Neural progenitor cell (in vitro differentiated cells): Measurements from ENCODE around the gene CDC26. TPM values are rescaled to one million over a fixed set of nuclear protein-coding genes. Genes with fewer than 3 reads are reported as not detected.

Experiments used
- DNase-seq: peaks from one replicate; pipeline ENCODE4 v3.0.0-alpha.2; 2016; ENCODE audit warnings: low spot score
- H2AFZ ChIP-seq: fragments of 200-600 bp; sonication (generic); replicated peaks from 2 replicates; pipeline ENCODE4 v1.6.1; 2016; ENCODE audit warnings: antibody characterized with exemption
- H3F3A ChIP-seq: fragments of 200-600 bp; sonication (generic); 2 replicates; pipeline ENCODE4 v1.6.1; 2016; ENCODE audit warnings: antibody characterized with exemption, low read depth
- H3K27ac ChIP-seq: fragments of 200-600 bp; sonication (generic); 2 replicates; pipeline ENCODE4 v1.5.1; 2016; ENCODE audit warnings: mild to moderate bottlenecking
- H3K27me3 ChIP-seq: fragments of 200-600 bp; sonication (generic); 2 replicates; pipeline ENCODE4 v1.6.1; 2016; ENCODE audit warnings: mild to moderate bottlenecking, moderate library complexity
- H3K36me3 ChIP-seq: fragments of 200-600 bp; sonication (generic); 2 replicates; pipeline ENCODE4 v1.5.1; 2016
- H3K4me1 ChIP-seq: fragments of 200-600 bp; sonication (generic); 2 replicates; pipeline ENCODE4 v1.6.1; 2016; ENCODE audit warnings: mixed run types
- H3K4me2 ChIP-seq: fragments of 200-600 bp; sonication (generic); 2 replicates; pipeline ENCODE4 v1.6.1; 2016
- H3K4me3 ChIP-seq: fragments of 200-600 bp; sonication (generic); 2 replicates; pipeline ENCODE4 v1.5.1; 2016
- H3K79me2 ChIP-seq: fragments of 200-600 bp; sonication (generic); 2 replicates; pipeline ENCODE4 v1.6.1; 2016; ENCODE audit warnings: low read depth
- H3K9ac ChIP-seq: fragments of 200-600 bp; sonication (generic); 2 replicates; pipeline ENCODE4 v1.6.1; 2016
- H3K9me3 ChIP-seq: fragments of 200-600 bp; sonication (generic); 2 replicates; pipeline ENCODE4 v1.5.1; 2016; ENCODE audit warnings: low read depth
- H4K20me1 ChIP-seq: fragments of 200-600 bp; sonication (generic); 2 replicates; pipeline ENCODE4 v1.6.1; 2016; ENCODE audit warnings: low read depth
- H3K27ac Mint-ChIP-seq: 3 replicates; pipeline ENCODE4 v1.8.0; 2021; ENCODE audit warnings: mixed read lengths
- H3K27me3 Mint-ChIP-seq: 2 replicates; pipeline ENCODE4 v1.8.0; 2022; ENCODE audit warnings: low read depth, mild to moderate bottlenecking, inconsistent platforms, moderate library complexity, mixed read lengths; ENCODE audit not compliant: insufficient read depth
- H3K36me3 Mint-ChIP-seq: 3 replicates; pipeline ENCODE4 v1.8.0; 2021; ENCODE audit warnings: mixed read lengths
- H3K4me1 Mint-ChIP-seq: 3 replicates; pipeline ENCODE4 v1.8.0; 2021; ENCODE audit warnings: mixed read lengths
- H3K4me3 Mint-ChIP-seq: 3 replicates; pipeline ENCODE4 v1.8.0; 2021; ENCODE audit warnings: mild to moderate bottlenecking, moderate library complexity, mixed read lengths
- H3K9me3 Mint-ChIP-seq: 3 replicates; pipeline ENCODE4 v1.8.0; 2020; ENCODE audit warnings: mixed read lengths
- CTCF ChIP-seq: fragments of 200-600 bp; sonication (generic); IDR thresholded peaks from 2 replicates; pipeline ENCODE4 v1.5.1; 2017; ENCODE audit warnings: antibody characterized with exemption, mild to moderate bottlenecking
- EZH2 ChIP-seq: fragments of 200-600 bp; sonication (generic); IDR thresholded peaks from 2 replicates; pipeline ENCODE4 v1.6.1; 2017; ENCODE audit warnings: antibody characterized with exemption, mild to moderate bottlenecking, moderate library complexity
- EZH2phosphoT487 ChIP-seq: fragments of 200-600 bp; sonication (generic); IDR thresholded peaks from 2 replicates; pipeline ENCODE4 v1.6.1; 2017; ENCODE audit warnings: antibody characterized with exemption
- total RNA-seq: library from RNA; depleted of rRNA; stranded (reverse); fragments of >200 nt; gene quantifications from 2 replicates; pipeline ENCODE4 v1.2.3, GENCODE V29; 2015; ENCODE audit warnings: low replicate concordance

Gene CDC26
- total RNA-seq, 1 donor from 2014 or later = 94.4 TPM

- Mint-ChIP-seq H3K27me3 (no peaks in the 10 kb centered on the region), H3K9me3 (no peaks in the 10 kb centered on the region), H3K4me1 (peaks cover 3% of the 10 kb centered on the region), H3K4me3 (no peak overlapping the region), H3K36me3 (peaks cover 39% of the 10 kb centered on the region), H3K27ac (peak overlapping the region; percentile 17)
- no peak overlapping the region for H2AFZ ChIP-seq
- no peak overlapping the region for H3K4me3 ChIP-seq
- H3F3A ChIP-seq = peaks cover 9% of the 10 kb centered on the region
- no peak overlapping the region for H3K9ac ChIP-seq
- H4K20me1 ChIP-seq = peaks cover 16% of the 10 kb centered on the region
- H3K9me3 ChIP-seq = no peaks in the 10 kb centered on the region
- H3K36me3 ChIP-seq = peaks cover 37% of the 10 kb centered on the region
- H3K27me3 ChIP-seq = no peaks in the 10 kb centered on the region
- H3K4me2 ChIP-seq = no peak overlapping the region
- H3K79me2 ChIP-seq = peaks cover 29% of the 10 kb centered on the region
- no peak overlapping the region for H3K27ac ChIP-seq
- H3K4me1 ChIP-seq = peaks cover 8% of the 10 kb centered on the region
- DNase-seq = peak; percentile 16
- TF ChIP-seq EZH2 (no peak), EZH2phosphoT487 (no peak), CTCF (no peak)
These were observed 6.0 kb upstream of the CDC26 start for GRCh38 chr9:113281356-113281755.

GRCh38 chr9:113278840-113279239 is 3.5 kb upstream of the CDC26 start:
- no peaks in the 10 kb centered on the region for H3K27me3 Mint-ChIP-seq
- no peak overlapping the region for H3K9ac ChIP-seq
- H3K36me3 Mint-ChIP-seq = peaks cover 28% of the 10 kb centered on the region
- no peak for TF ChIP-seq EZH2phosphoT487
- no peak for TF ChIP-seq EZH2
- no peak for TF ChIP-seq CTCF
- H3K4me1 ChIP-seq = peaks cover 16% of the 10 kb centered on the region
- no peak overlapping the region for H3K27ac ChIP-seq
- peaks cover 19% of the 10 kb centered on the region for H3K36me3 ChIP-seq
- H3K4me2 ChIP-seq = no peak overlapping the region
- H3K4me3 Mint-ChIP-seq = no peak overlapping the region
- H3K4me3 ChIP-seq = no peak overlapping the region
- H3K27me3 ChIP-seq = no peaks in the 10 kb centered on the region
- H3F3A ChIP-seq = peaks cover 16% of the 10 kb centered on the region
- H3K4me1 Mint-ChIP-seq = peaks cover 9% of the 10 kb centered on the region
- H3K27ac Mint-ChIP-seq = no peak overlapping the region
- H4K20me1 ChIP-seq = peaks cover 25% of the 10 kb centered on the region
- no peak overlapping the region for H2AFZ ChIP-seq
- no peaks in the 10 kb centered on the region for H3K9me3 ChIP-seq
- DNase-seq = no peak
- peaks cover 43% of the 10 kb centered on the region for H3K79me2 ChIP-seq
- H3K9me3 Mint-ChIP-seq = no peaks in the 10 kb centered on the region

GRCh38 chr9:113274474-113275156 is 757 bp downstream of the CDC26 start:
- no peaks in the 10 kb centered on the region for H3K27me3 ChIP-seq
- peaks cover 16% of the 10 kb centered on the region for H3K36me3 ChIP-seq
- H3K9me3 ChIP-seq = no peaks in the 10 kb centered on the region
- H3K4me1 ChIP-seq = peaks cover 16% of the 10 kb centered on the region
- Mint-ChIP-seq H3K4me1 (peaks cover 9% of the 10 kb centered on the region), H3K9me3 (no peaks in the 10 kb centered on the region), H3K4me3 (no peak overlapping the region), H3K27ac (no peak overlapping the region), H3K27me3 (no peaks in the 10 kb centered on the region), H3K36me3 (peaks cover 21% of the 10 kb centered on the region)
- TF ChIP-seq CTCF (peak; percentile 84), EZH2phosphoT487 (no peak)
- H2AFZ ChIP-seq = peak overlapping the region; percentile 51
- H3F3A ChIP-seq = peaks cover 7% of the 10 kb centered on the region
- peak overlapping the region; percentile 79 for H3K4me2 ChIP-seq
- H4K20me1 ChIP-seq = peaks cover 9% of the 10 kb centered on the region
- no peak overlapping the region for H3K9ac ChIP-seq
- H3K79me2 ChIP-seq = peaks cover 40% of the 10 kb centered on the region
- DNase-seq = peak; percentile 87
- H3K4me3 ChIP-seq = peak overlapping the region; percentile 86
- H3K27ac ChIP-seq = peak overlapping the region; percentile 2
